ENCODE measurements around the gene CLIC6. TPM values are rescaled to one million over a fixed set of nuclear protein-coding genes. Genes with fewer than 3 reads are reported as not detected.

The CLIC6 gene
- total and polyA plus RNA-seq, 2 of the 8 experiments (the other 6 are each of a cell fraction or from before 2014, with no cell fraction given): 0.42 to 1.3 TPM

DNA sequence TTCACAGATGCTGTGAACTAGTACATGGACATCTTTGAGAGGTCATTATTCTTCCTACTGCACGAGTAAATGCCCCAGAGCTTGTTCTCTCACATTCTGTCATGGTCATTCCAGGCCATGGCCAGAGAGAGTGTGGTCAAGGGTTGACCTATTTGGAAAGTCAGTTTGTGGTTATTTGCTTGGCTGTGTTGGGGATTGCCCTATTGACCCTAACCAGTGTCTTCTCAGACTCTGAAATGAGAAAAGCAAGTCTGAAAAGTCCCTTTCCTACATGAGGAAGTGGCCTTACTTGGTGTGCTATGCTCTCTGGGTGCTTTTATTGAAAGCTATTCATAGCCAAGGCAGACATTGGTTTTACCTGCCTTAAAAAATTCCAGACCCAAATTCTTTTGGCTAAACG, 26.6 kb downstream of the CLIC6 start:
- no peak overlapping the region for H3K9ac ChIP-seq (replicated peaks in 1 of 4; ENCODE audit: extremely low read depth in 1 of 4, low read depth in 3 of 4, low read length in 3 of 4)
- DNase-seq (ENCODE audit: low read depth in 1 of 2, low spot score in 2 of 2) (no peak), FAIRE-seq (no peak)
- no peak overlapping the region for H4K8ac ChIP-seq (ENCODE audit: extremely low read depth, insufficient read depth, low read length)
- CTCF ChIA-PET (ENCODE audit: partially characterized antibody): interaction anchor here (0.9 to 2.2 kb wide), 5 partner anchors 9 to 50 kb away, joined by 3 to 7 read pairs (median 4); no protein-coding TSS in a partner anchor
- no peak overlapping the region for H3K4ac ChIP-seq (replicated peaks; ENCODE audit: insufficient read length, low read depth, low read length)
- H3K56ac ChIP-seq (replicated peaks; ENCODE audit: insufficient read length, low read depth, low read length): no peak overlapping the region
- H3K36me3 ChIP-seq (ENCODE audit: control insufficient read depth in 2 of 4, insufficient read depth in 4 of 4, low read length in 3 of 4): no peaks in the 10 kb centered on the region
- H3K79me1 ChIP-seq (ENCODE audit: low read depth, low read length): no peaks in the 10 kb centered on the region
- H3K18ac ChIP-seq (ENCODE audit: extremely low read depth, low read length): no peak overlapping the region
- H3K14ac ChIP-seq (ENCODE audit: insufficient read length): no peak overlapping the region
- no peak overlapping the region for H3K23ac ChIP-seq (ENCODE audit: insufficient read length)
- no peak overlapping the region for H3K27ac ChIP-seq (ENCODE audit: low read depth, low read length)
- POLR2A ChIA-PET (ENCODE audit: partially characterized antibody): no interaction called here
- H3K79me2 ChIP-seq (ENCODE audit: control insufficient read depth in 1 of 2, insufficient read depth in 2 of 2, low read length in 2 of 2): no peaks in the 10 kb centered on the region
- no peak overlapping the region for H3K4me3 ChIP-seq (ENCODE audit: extremely low read depth in 1 of 4, insufficient read depth in 2 of 4, low read depth in 3 of 4, low read length in 4 of 4)
- H2BK5ac ChIP-seq (ENCODE audit: low read depth, low read length): no peak overlapping the region
- peaks cover 2% of the 10 kb centered on the region; the same call in 1 of the 2 replicates for H3K23me2 ChIP-seq (ENCODE audit: low read depth, low read length)
- H4K20me1 ChIP-seq (replicated peaks in 1 of 2; ENCODE audit: control insufficient read depth in 1 of 2, insufficient read depth in 2 of 2, low read length in 2 of 2): no peaks in the 10 kb centered on the region
- H2BK120ac ChIP-seq (replicated peaks; ENCODE audit: low read depth, low read length): no peak overlapping the region
- H2AFZ ChIP-seq (ENCODE audit: low read length): no peak overlapping the region
- no peak overlapping the region for H3K4me2 ChIP-seq (ENCODE audit: insufficient read depth in 1 of 2, low read depth in 2 of 2, low read length in 2 of 2)
- H3K9me3 ChIP-seq (ENCODE audit: insufficient read depth in 2 of 2, low read depth in 1 of 2, low read length in 1 of 2): no peaks in the 10 kb centered on the region
- no peak for TF ChIP-seq SP4 (IDR thresholded peaks at IDR 0.05; ENCODE audit: low read length)
- no peak for TF ChIP-seq GTF2F1 (IDR thresholded peaks at IDR 0.05; ENCODE audit: borderline replicate concordance, low read depth, low read length)
- TF ChIP-seq CREB1 (IDR thresholded peaks at IDR 0.05): no peak
- no peak for TF ChIP-seq TBP (IDR thresholded peaks at IDR 0.05; ENCODE audit: low read depth, low read length)
- H4K5ac ChIP-seq (ENCODE audit: insufficient read length, low read depth, low read length): no peak overlapping the region
- 94% methylated on average over 2 of the region's 2 CpGs; no CpG with 5 or more reads in 1 of the 2 experiments for WGBS, 2 experiments (ENCODE audit: extremely low coverage in 1 of 2, insufficient coverage in 1 of 2, insufficient read length in 1 of 2, insufficient replicate concordance in 2 of 2, low coverage in 1 of 2, low lambda C conversion rate in 2 of 2, missing lambda C conversion rate in 1 of 2)
- no peak overlapping the region for H2AK5ac ChIP-seq (ENCODE audit: low read depth, low read length)
- H2BK20ac ChIP-seq (ENCODE audit: low read length): no peak overlapping the region
- no peak overlapping the region for H2BK15ac ChIP-seq (ENCODE audit: low read length)
- H4K91ac ChIP-seq (replicated peaks; ENCODE audit: insufficient read length, low read length): no peak overlapping the region
- H3K27me3 ChIP-seq (replicated peaks in 1 of 4; ENCODE audit: control insufficient read depth in 3 of 4, extremely low read depth in 1 of 4, insufficient read depth in 3 of 4, low read length in 3 of 4): no peaks in the 10 kb centered on the region
- H3K4me1 ChIP-seq (replicated peaks in 1 of 4; ENCODE audit: control insufficient read depth in 3 of 4, insufficient read depth in 4 of 4, low read length in 3 of 4): peaks cover 0 to 10% (median 4%) of the 10 kb centered on the region in 4 experiments; a peak in 4 of 7 replicates
- H2BK12ac ChIP-seq (ENCODE audit: low read depth, low read length): no peak overlapping the region
